Uterus (tissue), 4 donors: ENCODE data around the gene CSPG4. TPM values are rescaled to one million over a fixed set of nuclear protein-coding genes. Genes with fewer than 3 reads are reported as not detected.

Source experiments
- DNase-seq, 2 donors: peaks; one replicate each; pipeline ENCODE4 v3.0.0-alpha.2; 2019 to 2020
- H3K27ac ChIP-seq, 2 donors: fragments of 200-600 bp; sonication (generic); 1 replicate in 1 of 2; 2 replicates in 1 of 2; pipeline ENCODE4 v1.5.1; 2016 to 2018
- H3K27me3 ChIP-seq, 2 donors: fragments of 200-600 bp; sonication (generic); one replicate each; pipeline ENCODE4 v1.5.1; 2018 to 2019; ENCODE audit warnings: control low read depth in 1 of 2
- H3K36me3 ChIP-seq, 2 donors: fragments of 200-600 bp; sonication (generic); one replicate each; pipeline ENCODE4 v1.5.1; 2019; ENCODE audit warnings: control low read depth in 1 of 2
- H3K4me1 ChIP-seq, 2 donors: fragments of 200-600 bp; sonication (generic); one replicate each; pipeline ENCODE4 v1.5.1; 2018 to 2019; ENCODE audit warnings: control low read depth in 1 of 2
- H3K4me3 ChIP-seq, 2 donors: fragments of 200-600 bp; sonication (generic); 1 replicate in 1 of 2; 2 replicates in 1 of 2; pipeline ENCODE4 v1.5.1; 2018 to 2019; ENCODE audit warnings: mild to moderate bottlenecking in 1 of 2
- H3K9me3 ChIP-seq, 2 donors: fragments of 200-600 bp; sonication (generic); one replicate each; pipeline ENCODE4 v1.5.1; 2019; ENCODE audit warnings: control low read depth in 1 of 2
- CTCF ChIP-seq, 4 experiments: fragments of 200-600 bp in 2 of 4; fragments of 450-650 bp in 2 of 4; sonication (generic) in 2 of 4; IDR thresholded peaks; one replicate each; pipeline ENCODE4 v1.5.1; 2016 to 2019; ENCODE audit warnings: antibody characterized with exemption in 4 of 4, mild to moderate bottlenecking in 2 of 4, moderate library complexity in 1 of 4
- POLR2A ChIP-seq, 2 donors: fragments of 450-650 bp; IDR thresholded peaks; one replicate each; pipeline ENCODE4 v1.6.1; 2016; ENCODE audit warnings: antibody characterized with exemption in 2 of 2, mild to moderate bottlenecking in 1 of 2, moderate library complexity in 1 of 2
- intact Hi-C: fragments of 100-400 bp; cut with DNase I; formaldehyde crosslinking; loops from one replicate; pipeline ENCODE4 v1.15.1; 2023; ENCODE audit warnings: low total_unique reads
- total RNA-seq, 4 donors: library from RNA; depleted of rRNA in 3 of 4; stranded (reverse); fragments of >200 nt in 3 of 4; gene quantifications; one replicate each; pipeline versions ENCODE4 v1.1.0 to v1.2.4, GENCODE V29; 2014 to 2023
- donor health status: DM: yes; HTN: yes; CAD: no.

Gene CSPG4
- total RNA-seq, 4 donors from 2014 or later = 10.3 to 62.4 (median 46.7) TPM

GRCh38 chr15:75659928-75660645, 52.6 kb downstream of the CSPG4 start:
- intact Hi-C loops = no loop called here

GRCh38 chr15:75659141-75659771, 53.4 kb downstream of the CSPG4 start:
- intact Hi-C loops = no loop called here
- DNase-seq = no peak
- Histone ChIP-seq H3K27me3 (no peaks in the 10 kb centered on the region), H3K4me1 (peaks cover 7 to 42% of the 10 kb centered on the region in 2 donors), H3K4me3 (no peak overlapping the region), H3K9me3 (no peaks in the 10 kb centered on the region), H3K36me3 (no peaks in the 10 kb centered on the region), H3K27ac (peak overlapping the region; percentile 83 to 92)
- no peak for TF ChIP-seq CTCF (IDR thresholded peaks at IDR 0.05)
- TF ChIP-seq POLR2A (IDR thresholded peaks at IDR 0.05) = no peak

More at GRCh38 chr15:75659928-75660645, 52.6 kb downstream of the CSPG4 start:
- Histone ChIP-seq H3K27me3 (no peaks in the 10 kb centered on the region), H3K36me3 (no peaks in the 10 kb centered on the region), H3K4me3 (no peak overlapping the region), H3K27ac (peak overlapping the region; percentile 83 to 92), H3K4me1 (peaks cover 7 to 34% of the 10 kb centered on the region in 2 donors), H3K9me3 (no peaks in the 10 kb centered on the region)
- TF ChIP-seq POLR2A (IDR thresholded peaks at IDR 0.05) = no peak
- no peak for TF ChIP-seq CTCF (IDR thresholded peaks at IDR 0.05)
- no peak for DNase-seq

- Histone ChIP-seq H3K27me3 (no peaks in the 10 kb centered on the region), H3K27ac (no peak overlapping the region), H3K4me1 (peaks cover 9 to 66% of the 10 kb centered on the region in 2 donors), H3K9me3 (no peaks in the 10 kb centered on the region), H3K36me3 (no peaks in the 10 kb centered on the region), H3K4me3 (no peak overlapping the region)
- intact Hi-C loops = no loop called here
- TF ChIP-seq POLR2A (IDR thresholded peaks at IDR 0.05) = no peak
- no peak for TF ChIP-seq CTCF (IDR thresholded peaks at IDR 0.05)
- DNase-seq = no peak
These were observed 55.8 kb downstream of the CSPG4 start for GRCh38 chr15:75656813-75657212.

DNA sequence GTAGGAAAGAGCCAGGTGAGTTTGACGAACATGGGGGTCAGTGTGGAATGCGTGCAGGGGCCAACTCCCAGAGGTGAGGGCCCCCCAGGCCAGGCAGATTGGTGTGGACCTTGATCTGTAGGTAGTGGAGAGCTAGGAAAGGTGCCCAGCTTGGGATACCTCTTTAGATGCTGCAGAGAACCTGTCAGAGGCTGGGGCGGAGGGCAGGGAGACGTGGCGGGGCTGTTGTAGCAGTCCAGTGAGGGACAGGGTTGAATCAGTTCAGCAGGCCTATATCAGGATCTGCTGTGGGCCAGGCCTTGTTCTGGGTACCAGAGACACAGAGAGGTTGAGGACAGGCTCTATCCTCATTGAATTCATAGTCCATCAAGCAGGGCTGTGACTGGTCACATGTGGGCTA, 56.3 kb downstream of the CSPG4 start:
- Histone ChIP-seq H3K4me3 (no peak overlapping the region), H3K27ac (no peak overlapping the region), H3K4me1 (peaks cover 9 to 67% of the 10 kb centered on the region in 2 donors), H3K9me3 (no peaks in the 10 kb centered on the region), H3K27me3 (no peaks in the 10 kb centered on the region), H3K36me3 (no peaks in the 10 kb centered on the region)
- TF ChIP-seq CTCF (IDR thresholded peaks at IDR 0.05) = no peak
- TF ChIP-seq POLR2A (IDR thresholded peaks at IDR 0.05) = no peak
- DNase-seq = no peak
- intact Hi-C loops = no loop called here

DNA sequence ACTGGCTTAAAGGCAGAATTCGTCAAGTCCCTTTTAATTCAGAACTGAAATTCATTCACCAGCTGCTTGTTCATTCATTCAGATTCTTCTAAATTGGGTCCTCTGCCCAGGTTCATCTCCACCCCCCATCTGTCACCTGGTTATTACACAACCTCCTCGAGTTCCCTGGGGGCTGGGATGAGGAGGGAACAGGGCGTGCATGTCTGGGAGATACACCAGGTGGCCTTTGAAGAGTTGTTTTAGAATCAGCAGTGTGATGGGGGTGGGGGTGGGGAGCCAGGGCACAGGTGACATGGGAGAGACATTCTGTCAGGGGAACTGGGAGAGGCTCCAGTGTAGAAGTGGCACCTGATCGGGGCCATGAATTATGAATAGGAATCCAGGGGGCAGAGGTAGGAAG, 56.7 kb downstream of the CSPG4 start:
- Histone ChIP-seq H3K36me3 (no peaks in the 10 kb centered on the region), H3K9me3 (no peaks in the 10 kb centered on the region)

More for the DNA sequence above, 56.7 kb downstream of the CSPG4 start:
- intact Hi-C loops = no loop called here
- no peaks in the 10 kb centered on the region for H3K27me3 ChIP-seq
- no peak for DNase-seq
- H3K27ac ChIP-seq = no peak overlapping the region
- H3K4me3 ChIP-seq = no peak overlapping the region
- TF ChIP-seq POLR2A (IDR thresholded peaks at IDR 0.05) (no peak), CTCF (IDR thresholded peaks at IDR 0.05) (no peak)
- peaks cover 9 to 70% of the 10 kb centered on the region in 2 donors for H3K4me1 ChIP-seq
